ENCODE data around the gene MAN1C1.

MAN1C1 gene

GRCh38 chr1:25793585-25794170, 177.1 kb downstream of the MAN1C1 start:
- TF ChIP-seq, protein P1, sequence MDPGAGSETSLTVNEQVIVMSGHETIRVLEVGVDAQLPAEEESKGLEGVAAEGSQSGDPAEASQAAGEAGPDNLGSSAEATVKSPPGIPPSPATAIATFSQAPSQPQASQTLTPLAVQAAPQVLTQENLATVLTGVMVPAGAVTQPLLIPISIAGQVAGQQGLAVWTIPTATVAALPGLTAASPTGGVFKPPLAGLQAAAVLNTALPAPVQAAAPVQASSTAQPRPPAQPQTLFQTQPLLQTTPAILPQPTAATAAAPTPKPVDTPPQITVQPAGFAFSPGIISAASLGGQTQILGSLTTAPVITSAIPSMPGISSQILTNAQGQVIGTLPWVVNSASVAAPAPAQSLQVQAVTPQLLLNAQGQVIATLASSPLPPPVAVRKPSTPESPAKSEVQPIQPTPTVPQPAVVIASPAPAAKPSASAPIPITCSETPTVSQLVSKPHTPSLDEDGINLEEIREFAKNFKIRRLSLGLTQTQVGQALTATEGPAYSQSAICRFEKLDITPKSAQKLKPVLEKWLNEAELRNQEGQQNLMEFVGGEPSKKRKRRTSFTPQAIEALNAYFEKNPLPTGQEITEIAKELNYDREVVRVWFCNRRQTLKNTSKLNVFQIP (CRISPR knock-in tag; IDR thresholded peaks at IDR 0.05; ENCODE audit: borderline replicate concordance, low read depth): no peak
- TF ChIP-seq, protein P2, sequence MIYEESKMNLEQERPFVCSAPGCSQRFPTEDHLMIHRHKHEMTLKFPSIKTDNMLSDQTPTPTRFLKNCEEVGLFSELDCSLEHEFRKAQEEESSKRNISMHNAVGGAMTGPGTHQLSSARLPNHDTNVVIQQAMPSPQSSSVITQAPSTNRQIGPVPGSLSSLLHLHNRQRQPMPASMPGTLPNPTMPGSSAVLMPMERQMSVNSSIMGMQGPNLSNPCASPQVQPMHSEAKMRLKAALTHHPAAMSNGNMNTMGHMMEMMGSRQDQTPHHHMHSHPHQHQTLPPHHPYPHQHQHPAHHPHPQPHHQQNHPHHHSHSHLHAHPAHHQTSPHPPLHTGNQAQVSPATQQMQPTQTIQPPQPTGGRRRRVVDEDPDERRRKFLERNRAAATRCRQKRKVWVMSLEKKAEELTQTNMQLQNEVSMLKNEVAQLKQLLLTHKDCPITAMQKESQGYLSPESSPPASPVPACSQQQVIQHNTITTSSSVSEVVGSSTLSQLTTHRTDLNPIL (CRISPR knock-in tag; IDR thresholded peaks at IDR 0.05; ENCODE audit: low read depth): no peak
- TF ChIP-seq, protein P3, sequence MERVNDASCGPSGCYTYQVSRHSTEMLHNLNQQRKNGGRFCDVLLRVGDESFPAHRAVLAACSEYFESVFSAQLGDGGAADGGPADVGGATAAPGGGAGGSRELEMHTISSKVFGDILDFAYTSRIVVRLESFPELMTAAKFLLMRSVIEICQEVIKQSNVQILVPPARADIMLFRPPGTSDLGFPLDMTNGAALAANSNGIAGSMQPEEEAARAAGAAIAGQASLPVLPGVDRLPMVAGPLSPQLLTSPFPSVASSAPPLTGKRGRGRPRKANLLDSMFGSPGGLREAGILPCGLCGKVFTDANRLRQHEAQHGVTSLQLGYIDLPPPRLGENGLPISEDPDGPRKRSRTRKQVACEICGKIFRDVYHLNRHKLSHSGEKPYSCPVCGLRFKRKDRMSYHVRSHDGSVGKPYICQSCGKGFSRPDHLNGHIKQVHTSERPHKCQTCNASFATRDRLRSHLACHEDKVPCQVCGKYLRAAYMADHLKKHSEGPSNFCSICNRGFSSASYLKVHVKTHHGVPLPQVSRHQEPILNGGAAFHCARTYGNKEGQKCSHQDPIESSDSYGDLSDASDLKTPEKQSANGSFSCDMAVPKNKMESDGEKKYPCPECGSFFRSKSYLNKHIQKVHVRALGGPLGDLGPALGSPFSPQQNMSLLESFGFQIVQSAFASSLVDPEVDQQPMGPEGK (CRISPR knock-in tag; IDR thresholded peaks at IDR 0.05; ENCODE audit: borderline replicate concordance): no peak
- TF ChIP-seq ZFP3 (CRISPR knock-in tag; IDR thresholded peaks at IDR 0.05): no peak
- TF ChIP-seq ISL1 (CRISPR knock-in tag; IDR thresholded peaks at IDR 0.05): no peak
- TF ChIP-seq PPARA (CRISPR knock-in tag; IDR thresholded peaks at IDR 0.05; ENCODE audit: borderline replicate concordance): no peak
- TF ChIP-seq TCF4 (CRISPR knock-in tag; IDR thresholded peaks at IDR 0.05; ENCODE audit: borderline replicate concordance): no peak
- TF ChIP-seq ZC3H10 (CRISPR knock-in tag; IDR thresholded peaks at IDR 0.05): no peak
- TF ChIP-seq BACH2 (CRISPR knock-in tag; IDR thresholded peaks at IDR 0.05; ENCODE audit: borderline replicate concordance): no peak
- TF ChIP-seq ESRRG (CRISPR knock-in tag; IDR thresholded peaks at IDR 0.05): no peak
- TF ChIP-seq, protein P4, sequence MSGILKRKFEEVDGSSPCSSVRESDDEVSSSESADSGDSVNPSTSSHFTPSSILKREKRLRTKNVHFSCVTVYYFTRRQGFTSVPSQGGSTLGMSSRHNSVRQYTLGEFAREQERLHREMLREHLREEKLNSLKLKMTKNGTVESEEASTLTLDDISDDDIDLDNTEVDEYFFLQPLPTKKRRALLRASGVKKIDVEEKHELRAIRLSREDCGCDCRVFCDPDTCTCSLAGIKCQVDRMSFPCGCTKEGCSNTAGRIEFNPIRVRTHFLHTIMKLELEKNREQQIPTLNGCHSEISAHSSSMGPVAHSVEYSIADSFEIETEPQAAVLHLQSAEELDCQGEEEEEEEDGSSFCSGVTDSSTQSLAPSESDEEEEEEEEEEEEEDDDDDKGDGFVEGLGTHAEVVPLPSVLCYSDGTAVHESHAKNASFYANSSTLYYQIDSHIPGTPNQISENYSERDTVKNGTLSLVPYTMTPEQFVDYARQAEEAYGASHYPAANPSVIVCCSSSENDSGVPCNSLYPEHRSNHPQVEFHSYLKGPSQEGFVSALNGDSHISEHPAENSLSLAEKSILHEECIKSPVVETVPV (CRISPR knock-in tag; IDR thresholded peaks at IDR 0.05): no peak
- TF ChIP-seq ZNF70 (CRISPR knock-in tag; IDR thresholded peaks at IDR 0.05): no peak
- no peak for TF ChIP-seq ARNTL (CRISPR knock-in tag; IDR thresholded peaks at IDR 0.05; ENCODE audit: borderline replicate concordance, low read depth)
- TF ChIP-seq SNAI2 (CRISPR knock-in tag; IDR thresholded peaks at IDR 0.05): no peak
- no peak for TF ChIP-seq GLIS3 (CRISPR knock-in tag; IDR thresholded peaks at IDR 0.05)
- no peak for TF ChIP-seq ZNF8 (CRISPR knock-in tag; IDR thresholded peaks at IDR 0.05)
- no peak for TF ChIP-seq ZNF565 (CRISPR knock-in tag; conservative IDR thresholded peaks at IDR 0.05; ENCODE audit: low read depth)
- ATAC-seq: no peak

- TF ChIP-seq ZC3H10 (CRISPR knock-in tag; IDR thresholded peaks at IDR 0.05): no peak
- TF ChIP-seq ZNF70 (CRISPR knock-in tag; IDR thresholded peaks at IDR 0.05): no peak
- TF ChIP-seq RARB (CRISPR knock-in tag; IDR thresholded peaks at IDR 0.05): no peak
- ATAC-seq: no peak
Measured at GRCh38 chr1:25794325-25794724, 177.7 kb downstream of the MAN1C1 start.

DNA sequence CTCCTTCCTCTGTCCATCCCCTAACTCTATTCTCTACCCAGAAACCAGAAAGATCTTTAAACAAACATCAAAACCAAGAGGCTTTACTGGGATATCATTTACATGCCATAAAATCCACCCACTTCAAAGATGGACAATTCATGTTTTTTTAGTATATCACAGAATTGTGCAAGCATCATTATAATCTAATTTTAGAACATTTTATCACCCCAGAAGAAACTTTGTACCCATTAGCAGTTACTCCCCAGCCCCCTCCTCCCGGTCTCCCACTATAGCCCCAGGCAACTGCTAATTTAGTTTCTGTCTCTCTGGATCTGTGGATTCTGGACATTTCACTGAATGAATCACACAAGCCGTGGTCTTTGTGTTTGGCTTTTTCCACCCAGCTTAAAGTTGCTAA, 178.6 kb downstream of the MAN1C1 start:
- no peak for ATAC-seq
- TF ChIP-seq TOX (CRISPR knock-in tag; IDR thresholded peaks at IDR 0.05; ENCODE audit: borderline replicate concordance) (no peak), ZNF8 (CRISPR knock-in tag; IDR thresholded peaks at IDR 0.05) (no peak), ZC3H10 (CRISPR knock-in tag; IDR thresholded peaks at IDR 0.05) (no peak), ZFP3 (CRISPR knock-in tag; IDR thresholded peaks at IDR 0.05) (no peak), ESRRG (CRISPR knock-in tag; IDR thresholded peaks at IDR 0.05) (no peak), TCF4 (CRISPR knock-in tag; IDR thresholded peaks at IDR 0.05; ENCODE audit: borderline replicate concordance) (no peak), GLIS3 (CRISPR knock-in tag; IDR thresholded peaks at IDR 0.05) (no peak), ISL1 (CRISPR knock-in tag; IDR thresholded peaks at IDR 0.05) (no peak), OSR1 (CRISPR knock-in tag; IDR thresholded peaks at IDR 0.05) (no peak)
- TF ChIP-seq, protein P3 (CRISPR knock-in tag; IDR thresholded peaks at IDR 0.05; ENCODE audit: borderline replicate concordance): no peak

Data from SK-N-SH treated with all-trans-retinoic acid at 6 μM for 48 hours (cell line).